ENCODE data around the gene CAD. TPM values are rescaled to one million over a fixed set of nuclear protein-coding genes. Genes with fewer than 3 reads are reported as not detected.

The CAD gene
- total RNA-seq, 1 donor from 2014 or later = 60.0 TPM

GRCh38 chr2:27245116-27245515, 27.9 kb downstream of the CAD start:
- H3K4me3 ChIP-seq (ENCODE audit: low read depth, low read length) = no peak overlapping the region
- H3K36me3 ChIP-seq (ENCODE audit: control insufficient read depth, insufficient read depth, low read length) = peaks cover 5% of the 10 kb centered on the region

GRCh38 chr2:27245626-27246025, 28.5 kb downstream of the CAD start:
- Histone ChIP-seq H3K36me3 (ENCODE audit: control insufficient read depth, insufficient read depth, low read length) (peaks cover 5% of the 10 kb centered on the region), H3K4me3 (ENCODE audit: low read depth, low read length) (no peak overlapping the region)
- no peak for TF ChIP-seq CTCF (IDR thresholded peaks at IDR 0.05; ENCODE audit: insufficient read depth, low read length, poor library complexity, severe bottlenecking)

More at GRCh38 chr2:27245116-27245515, 27.9 kb downstream of the CAD start:
- no peak for TF ChIP-seq CTCF (IDR thresholded peaks at IDR 0.05; ENCODE audit: insufficient read depth, low read length, poor library complexity, severe bottlenecking)
- no peak for DNase-seq (ENCODE audit: low read depth)
- peaks cover 7% of the 10 kb centered on the region for H3K27me3 ChIP-seq (ENCODE audit: control insufficient read depth, insufficient read depth, low read length)

GRCh38 chr2:27247893-27248292, 30.7 kb downstream of the CAD start:
- H3K27me3 ChIP-seq (ENCODE audit: control insufficient read depth, insufficient read depth, low read length) = peaks cover 24% of the 10 kb centered on the region
- no peak overlapping the region for H3K4me3 ChIP-seq (ENCODE audit: low read depth, low read length)
- no peak for TF ChIP-seq CTCF (IDR thresholded peaks at IDR 0.05; ENCODE audit: insufficient read depth, low read length, poor library complexity, severe bottlenecking)
- no peak for DNase-seq (ENCODE audit: low read depth)
- peaks cover 2% of the 10 kb centered on the region for H3K36me3 ChIP-seq (ENCODE audit: control insufficient read depth, insufficient read depth, low read length)

More at GRCh38 chr2:27245626-27246025, 28.5 kb downstream of the CAD start:
- DNase-seq (ENCODE audit: low read depth) = no peak
- H3K27me3 ChIP-seq (ENCODE audit: control insufficient read depth, insufficient read depth, low read length) = peaks cover 12% of the 10 kb centered on the region

- Histone ChIP-seq H3K4me3 (ENCODE audit: low read depth, low read length) (no peak overlapping the region), H3K27me3 (ENCODE audit: control insufficient read depth, insufficient read depth, low read length) (peaks cover 27% of the 10 kb centered on the region), H3K36me3 (ENCODE audit: control insufficient read depth, insufficient read depth, low read length) (no peaks in the 10 kb centered on the region)
- TF ChIP-seq CTCF (IDR thresholded peaks at IDR 0.05; ENCODE audit: insufficient read depth, low read length, poor library complexity, severe bottlenecking) = no peak
- no peak for DNase-seq (ENCODE audit: low read depth)
Observed at GRCh38 chr2:27249159-27249890, 32.2 kb downstream of the CAD start.

GRCh38 chr2:27249891-27250651, 32.9 kb downstream of the CAD start:
- peak; percentile 85 for TF ChIP-seq CTCF (IDR thresholded peaks at IDR 0.05; ENCODE audit: insufficient read depth, low read length, poor library complexity, severe bottlenecking)
- H3K27me3 ChIP-seq (ENCODE audit: control insufficient read depth, insufficient read depth, low read length) = peaks cover 33% of the 10 kb centered on the region
- H3K36me3 ChIP-seq (ENCODE audit: control insufficient read depth, insufficient read depth, low read length) = no peaks in the 10 kb centered on the region
- DNase-seq (ENCODE audit: low read depth) = no peak
- no peak overlapping the region for H3K4me3 ChIP-seq (ENCODE audit: low read depth, low read length)
